SK-N-SH (cell line): ENCODE measurements around the gene NUP155. TPM values are rescaled to one million over a fixed set of nuclear protein-coding genes. Genes with fewer than 3 reads are reported as not detected.

Experiments used
- CTCF ChIA-PET: fragments of 300-600, 350-600 bp; formaldehyde crosslinking; extraction: SDS; loops from one replicate; lab custom pipeline; 2021; lab: Yijun Ruan, JAX
- POLR2A ChIA-PET: fragments of 350-600 bp; sonication (Branson Sonifier 250); formaldehyde crosslinking; extraction: SDS; loops from one replicate; lab custom pipeline; 2020; ENCODE audit warnings: antibody characterized with exemption, inconsistent platforms; lab: Yijun Ruan, JAX
- DNase-seq: peaks from one replicate; pipeline ENCODE4 v3.0.0; 2012
- H2AFZ ChIP-seq: fragments of 200-600 bp; sonication (generic); 2 replicates; pipeline ENCODE4 v1.8.1; 2016; ENCODE audit warnings: antibody characterized with exemption, mild to moderate bottlenecking, low read depth
- H3F3A ChIP-seq: fragments of 200-600 bp; sonication (generic); replicated peaks from 2 replicates; pipeline ENCODE3; 2016; ENCODE audit warnings: antibody characterized with exemption, mild to moderate bottlenecking; ENCODE audit not compliant: insufficient read depth
- H3K27ac ChIP-seq, 2 experiments: fragments of 200-500 bp in 1 of 2; fragments of 200-600 bp in 1 of 2; sonication (Bioruptor generic) in 1 of 2; sonication (generic), shearing (Covaris generic) in 1 of 2; 2 replicates each; pipeline versions ENCODE4 v1.5.1 to v1.6.1; 2014 to 2016; ENCODE audit warnings: low read depth in 2 of 2, inconsistent platforms in 1 of 2, low read length in 1 of 2, mild to moderate bottlenecking in 1 of 2, mixed read lengths in 1 of 2
- H3K27me3 ChIP-seq: fragments of 200-600 bp; sonication (generic), shearing (Covaris generic); 2 replicates; pipeline ENCODE4 v1.6.1; 2016; ENCODE audit warnings: mixed run types; ENCODE audit not compliant: insufficient read depth
- H3K36me3 ChIP-seq, 2 experiments: fragments of 200-500 bp in 1 of 2; fragments of 200-600 bp in 1 of 2; sonication (Bioruptor generic) in 1 of 2; sonication (generic) in 1 of 2; replicated peaks in 1 of 2; 2 replicates each; pipeline versions ENCODE3 to v1.5.1; 2014 to 2016; ENCODE audit warnings: low read length in 1 of 2, mild to moderate bottlenecking in 1 of 2; ENCODE audit not compliant: insufficient read depth in 2 of 2, control insufficient read depth in 1 of 2
- H3K4me1 ChIP-seq, 2 experiments: fragments of 200-500 bp in 1 of 2; fragments of 200-600 bp in 1 of 2; sonication (Bioruptor generic) in 1 of 2; sonication (generic), shearing (Covaris generic) in 1 of 2; 2 replicates each; pipeline versions ENCODE4 v1.5.1 to v1.6.1; 2014 to 2016; ENCODE audit warnings: low read depth in 1 of 2, low read length in 1 of 2, mixed run types in 1 of 2; ENCODE audit not compliant: insufficient read depth in 2 of 2, control insufficient read depth in 1 of 2
- H3K4me2 ChIP-seq: fragments of 200-600 bp; sonication (generic), shearing (Covaris generic); 2 replicates; pipeline ENCODE4 v1.6.1; 2017; ENCODE audit warnings: mixed run types
- H3K4me3 ChIP-seq, 2 experiments: fragments of 200-500 bp in 1 of 2; fragments of 200-600 bp in 1 of 2; sonication (Bioruptor generic) in 1 of 2; sonication (generic), shearing (Covaris generic) in 1 of 2; 2 replicates each; pipeline versions ENCODE4 v1.5.1 to v1.8.1; 2014 to 2016; ENCODE audit warnings: low read depth in 2 of 2, inconsistent platforms in 1 of 2, low read length in 1 of 2, mild to moderate bottlenecking in 1 of 2, mixed read lengths in 1 of 2, moderate library complexity in 1 of 2
- H3K79me2 ChIP-seq: fragments of 200-600 bp; sonication (generic); 2 replicates; pipeline ENCODE4 v1.8.1; 2017; ENCODE audit warnings: mild to moderate bottlenecking; ENCODE audit not compliant: insufficient read depth
- H3K9ac ChIP-seq: fragments of 200-600 bp; sonication (generic); 2 replicates; pipeline ENCODE4 v1.6.1; 2017; ENCODE audit warnings: mixed run types
- H3K9me2 ChIP-seq: fragments of 200-600 bp; sonication (generic); 2 replicates; pipeline ENCODE4 v1.6.1; 2017; ENCODE audit warnings: mixed run types
- H3K9me3 ChIP-seq: fragments of 200-600 bp; sonication (generic); 2 replicates; pipeline ENCODE4 v1.6.1; 2017; ENCODE audit warnings: mixed run types, mild to moderate bottlenecking, moderate library complexity
- H4K20me1 ChIP-seq: fragments of 200-600 bp; sonication (generic); 2 replicates; pipeline ENCODE4 v1.6.1; 2017; ENCODE audit warnings: mild to moderate bottlenecking, mixed run types; ENCODE audit not compliant: insufficient read depth
- CHD2 ChIP-seq: fragments of 150-350 bp; IDR thresholded peaks from 2 replicates; pipeline ENCODE4 v1.6.1; 2018; ENCODE audit warnings: low read length; ENCODE audit not compliant: partially characterized antibody
- ELF1 ChIP-seq: IDR thresholded peaks from 2 replicates; pipeline ENCODE4 v1.4.0; 2012
- EZH2phosphoT487 ChIP-seq: fragments of 200-600 bp; sonication (generic); IDR thresholded peaks from 2 replicates; pipeline ENCODE4 v1.6.1; 2017; ENCODE audit warnings: low read depth, mixed run types, mild to moderate bottlenecking, antibody characterized with exemption, moderate library complexity, borderline replicate concordance
- GABPA ChIP-seq: IDR thresholded peaks from 2 replicates; pipeline ENCODE4 v1.4.0; 2012; ENCODE audit warnings: low read depth, mild to moderate bottlenecking
- GATA2 ChIP-seq: sonication (generic); formaldehyde crosslinking; IDR thresholded peaks from 2 replicates; pipeline ENCODE4 v1.5.0; 2020; ENCODE audit warnings: mild to moderate bottlenecking, missing genetic modification reagents
- JUND ChIP-seq: IDR thresholded peaks from 2 replicates; pipeline ENCODE4 v1.4.0; 2012
- MXI1 ChIP-seq: IDR thresholded peaks from 2 replicates; pipeline ENCODE4 v1.6.1; 2012; ENCODE audit warnings: mild to moderate bottlenecking, low read depth, low read length, improper control_type of control experiment
- NFIC ChIP-seq: IDR thresholded peaks from 2 replicates; pipeline ENCODE4 v1.4.0; 2012; ENCODE audit warnings: borderline replicate concordance
- POLR2AphosphoS5 ChIP-seq: IDR thresholded peaks from 2 replicates; pipeline ENCODE4 v1.6.1; 2012; ENCODE audit warnings: low read depth, low read length
- RAD21 ChIP-seq: IDR thresholded peaks from 2 replicates; pipeline ENCODE4 v1.6.1; 2012; ENCODE audit warnings: mild to moderate bottlenecking, low read length
- SIN3A ChIP-seq: IDR thresholded peaks from 2 replicates; pipeline ENCODE4 v1.6.1; 2012; ENCODE audit warnings: low read depth, mild to moderate bottlenecking, low read length, moderate library complexity, borderline replicate concordance
- SMC3 ChIP-seq: IDR thresholded peaks from 2 replicates; pipeline ENCODE4 v1.6.1; 2012; ENCODE audit warnings: low read depth, low read length, improper control_type of control experiment
- TCF12 ChIP-seq: IDR thresholded peaks from 2 replicates; pipeline ENCODE4 v1.4.0; 2012
- TEAD4 ChIP-seq: IDR thresholded peaks from 2 replicates; pipeline ENCODE4 v1.4.0; 2012; ENCODE audit warnings: mild to moderate bottlenecking, borderline replicate concordance; ENCODE audit not compliant: insufficient read depth
- YY1 ChIP-seq: IDR thresholded peaks from 2 replicates; pipeline ENCODE4 v1.4.0; 2012; ENCODE audit warnings: low read depth, mild to moderate bottlenecking
- WGBS: methylation state at CpG from one replicate; pipeline ENCODE4 v1.1.6; 2017; ENCODE audit warnings: low lambda C conversion rate; 5-methylcytosine and 5-hydroxymethylcytosine counted together
- polyA plus RNA-seq, 3 experiments: library from polyadenylated mRNA; depleted of rRNA; stranded (reverse); fragments of >200 nt; gene quantifications; 2 replicates each; pipeline ENCODE4 v1.2.3, GENCODE V29; 2012
- TF ChIP-seq, protein P1 (sequence below): IDR thresholded peaks from 2 replicates; pipeline ENCODE4 v1.4.0; 2012; ENCODE audit warnings: low read depth, borderline replicate concordance
- TF ChIP-seq, protein P2 (sequence below): fragments of 150-350 bp; IDR thresholded peaks from 2 replicates; pipeline ENCODE4 v1.6.1; 2016; ENCODE audit warnings: mild to moderate bottlenecking, low read depth, low read length
- TF ChIP-seq, protein P3 (sequence below): fragments of 200-600 bp; sonication (generic); IDR thresholded peaks from 2 replicates; pipeline ENCODE4 v1.6.1; 2017; ENCODE audit warnings: antibody characterized with exemption, mild to moderate bottlenecking, moderate library complexity

Gene NUP155
- polyA plus RNA-seq, 1 of the 3 experiments (the other 2 are of a cell fraction): 6.7 TPM

DNA sequence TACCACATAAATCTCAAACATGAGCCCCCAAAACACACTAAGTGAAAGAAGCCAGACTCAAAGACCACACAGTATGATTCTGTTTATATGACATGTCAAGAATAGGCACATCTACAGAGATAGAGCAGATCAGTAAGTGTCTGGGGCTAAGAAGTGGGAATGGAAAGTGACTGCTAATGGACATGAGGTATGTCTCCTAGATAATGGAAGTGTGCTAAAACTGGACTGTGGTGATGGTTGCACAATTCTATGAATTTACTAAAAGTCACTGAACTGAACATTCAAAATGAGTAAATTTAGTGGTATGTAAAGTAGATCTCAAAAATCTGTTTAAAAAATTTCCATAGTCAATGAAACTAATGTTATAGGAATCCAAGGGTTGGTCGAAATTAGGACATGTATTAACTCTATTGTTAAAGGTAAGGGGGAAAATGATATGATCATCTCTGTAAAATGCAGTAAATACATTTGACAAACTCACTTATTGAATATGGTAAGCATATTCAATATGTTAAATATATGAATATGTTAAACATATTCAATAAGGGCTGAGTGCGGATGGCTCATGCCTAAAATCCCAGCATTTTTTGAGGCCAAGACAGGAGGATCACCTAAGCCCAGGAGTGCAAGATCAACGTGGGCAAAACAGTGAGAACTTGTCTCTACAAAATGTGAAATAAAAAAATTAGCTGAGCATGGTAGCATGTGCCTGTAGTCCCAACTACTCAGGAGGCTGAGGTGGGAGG is 51.7 kb downstream of the NUP155 start (continued):
- TF ChIP-seq, protein P1, sequence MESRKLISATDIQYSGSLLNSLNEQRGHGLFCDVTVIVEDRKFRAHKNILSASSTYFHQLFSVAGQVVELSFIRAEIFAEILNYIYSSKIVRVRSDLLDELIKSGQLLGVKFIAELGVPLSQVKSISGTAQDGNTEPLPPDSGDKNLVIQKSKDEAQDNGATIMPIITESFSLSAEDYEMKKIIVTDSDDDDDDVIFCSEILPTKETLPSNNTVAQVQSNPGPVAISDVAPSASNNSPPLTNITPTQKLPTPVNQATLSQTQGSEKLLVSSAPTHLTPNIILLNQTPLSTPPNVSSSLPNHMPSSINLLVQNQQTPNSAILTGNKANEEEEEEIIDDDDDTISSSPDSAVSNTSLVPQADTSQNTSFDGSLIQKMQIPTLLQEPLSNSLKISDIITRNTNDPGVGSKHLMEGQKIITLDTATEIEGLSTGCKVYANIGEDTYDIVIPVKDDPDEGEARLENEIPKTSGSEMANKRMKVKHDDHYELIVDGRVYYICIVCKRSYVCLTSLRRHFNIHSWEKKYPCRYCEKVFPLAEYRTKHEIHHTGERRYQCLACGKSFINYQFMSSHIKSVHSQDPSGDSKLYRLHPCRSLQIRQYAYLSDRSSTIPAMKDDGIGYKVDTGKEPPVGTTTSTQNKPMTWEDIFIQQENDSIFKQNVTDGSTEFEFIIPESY: no peak
- TF ChIP-seq NFIC: no peak
- TF ChIP-seq EZH2phosphoT487: no peak

DNA sequence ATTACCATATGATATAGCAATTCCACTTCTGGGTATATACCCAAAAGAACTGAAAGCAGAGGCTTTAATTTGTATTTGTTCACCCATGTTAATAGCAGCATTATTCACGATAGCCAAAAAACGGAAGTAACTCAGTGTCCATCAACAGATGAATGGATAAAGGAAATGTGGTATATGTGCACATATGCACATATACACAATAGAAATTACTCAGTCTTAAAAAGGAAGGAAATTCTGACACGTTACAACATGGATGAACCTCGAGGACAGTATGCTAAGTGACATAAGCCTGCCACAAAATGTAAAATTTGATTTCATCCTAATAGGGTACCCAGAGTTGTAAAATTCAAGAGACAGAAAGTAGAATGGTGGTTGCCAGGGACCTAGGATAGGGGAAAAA is 54.9 kb downstream of the NUP155 start:
- no peak for TF ChIP-seq TCF12
- TF ChIP-seq, protein P1: no peak
- no peak for TF ChIP-seq RAD21
- no peak for TF ChIP-seq SMC3
- TF ChIP-seq TEAD4: no peak
- TF ChIP-seq, all 33 proteins: peak for 0
- Histone ChIP-seq H3K36me3 (peaks cover 41 to 76% of the 10 kb centered on the region in 2 experiments), H3K9me2 (no peaks in the 10 kb centered on the region), H3K27me3 (no peaks in the 10 kb centered on the region), H3K4me2 (no peak overlapping the region), H3K79me2 (peaks cover 6% of the 10 kb centered on the region; the same call in 1 of the 2 replicates), H3K9me3 (no peaks in the 10 kb centered on the region), H3K4me3 (no peak overlapping the region), H3K9ac (no peak overlapping the region), H3F3A (peaks cover 4% of the 10 kb centered on the region), H3K27ac (no peak overlapping the region), H4K20me1 (no peaks in the 10 kb centered on the region), H3K4me1 (no peaks in the 10 kb centered on the region), H2AFZ (no peak overlapping the region)
- ChIA-PET POLR2A (no interaction called here), CTCF (no interaction called here)
- DNase-seq: no peak
- 96% methylated on average over 4 of the region's 4 CpGs for WGBS

DNA sequence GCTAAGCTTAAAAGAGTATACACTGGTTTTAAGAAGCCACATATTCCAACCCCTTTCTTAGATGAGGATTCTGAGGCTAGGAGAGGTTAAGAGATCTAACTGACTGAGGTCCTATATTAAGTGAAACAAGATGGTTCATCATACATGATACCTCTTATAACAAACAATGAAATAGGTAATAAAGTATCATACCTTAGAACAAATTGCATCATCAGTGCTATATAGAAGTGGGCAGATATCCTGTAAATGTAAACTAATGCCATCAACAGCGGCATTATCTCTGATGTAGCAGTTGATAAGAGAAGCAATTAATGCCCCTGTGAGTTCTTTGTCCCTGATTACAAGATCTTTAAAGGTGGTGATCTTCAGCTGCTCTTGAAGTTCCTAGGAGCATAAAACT is 60.5 kb downstream of the NUP155 start:
- Histone ChIP-seq H3K36me3 (peaks cover 42 to 73% of the 10 kb centered on the region in 2 experiments), H3K27ac (no peak overlapping the region), H3K27me3 (no peaks in the 10 kb centered on the region), H3K9me3 (no peaks in the 10 kb centered on the region), H3K9me2 (no peaks in the 10 kb centered on the region), H4K20me1 (no peaks in the 10 kb centered on the region), H3K79me2 (peaks cover 10% of the 10 kb centered on the region; the same call in 1 of the 2 replicates), H3K9ac (no peak overlapping the region), H2AFZ (no peak overlapping the region), H3F3A (peaks cover 4% of the 10 kb centered on the region), H3K4me3 (no peak overlapping the region), H3K4me2 (no peak overlapping the region), H3K4me1 (no peaks in the 10 kb centered on the region)
- ChIA-PET POLR2A (no interaction called here), CTCF (interaction anchor here (1.6 kb wide), 1 partner anchor 305 kb away, joined by 4 read pairs; no protein-coding TSS in a partner anchor)
- no peak for TF ChIP-seq TEAD4
- TF ChIP-seq, protein P2, sequence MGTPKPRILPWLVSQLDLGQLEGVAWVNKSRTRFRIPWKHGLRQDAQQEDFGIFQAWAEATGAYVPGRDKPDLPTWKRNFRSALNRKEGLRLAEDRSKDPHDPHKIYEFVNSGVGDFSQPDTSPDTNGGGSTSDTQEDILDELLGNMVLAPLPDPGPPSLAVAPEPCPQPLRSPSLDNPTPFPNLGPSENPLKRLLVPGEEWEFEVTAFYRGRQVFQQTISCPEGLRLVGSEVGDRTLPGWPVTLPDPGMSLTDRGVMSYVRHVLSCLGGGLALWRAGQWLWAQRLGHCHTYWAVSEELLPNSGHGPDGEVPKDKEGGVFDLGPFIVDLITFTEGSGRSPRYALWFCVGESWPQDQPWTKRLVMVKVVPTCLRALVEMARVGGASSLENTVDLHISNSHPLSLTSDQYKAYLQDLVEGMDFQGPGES: no peak
- no peak for TF ChIP-seq SIN3A
- no peak for TF ChIP-seq NFIC
- TF ChIP-seq GABPA: no peak
- no peak for TF ChIP-seq JUND
- no peak for TF ChIP-seq EZH2phosphoT487
- TF ChIP-seq GATA2 (CRISPR knock-in tag): no peak
- TF ChIP-seq POLR2AphosphoS5: no peak
- TF ChIP-seq, protein P3, sequence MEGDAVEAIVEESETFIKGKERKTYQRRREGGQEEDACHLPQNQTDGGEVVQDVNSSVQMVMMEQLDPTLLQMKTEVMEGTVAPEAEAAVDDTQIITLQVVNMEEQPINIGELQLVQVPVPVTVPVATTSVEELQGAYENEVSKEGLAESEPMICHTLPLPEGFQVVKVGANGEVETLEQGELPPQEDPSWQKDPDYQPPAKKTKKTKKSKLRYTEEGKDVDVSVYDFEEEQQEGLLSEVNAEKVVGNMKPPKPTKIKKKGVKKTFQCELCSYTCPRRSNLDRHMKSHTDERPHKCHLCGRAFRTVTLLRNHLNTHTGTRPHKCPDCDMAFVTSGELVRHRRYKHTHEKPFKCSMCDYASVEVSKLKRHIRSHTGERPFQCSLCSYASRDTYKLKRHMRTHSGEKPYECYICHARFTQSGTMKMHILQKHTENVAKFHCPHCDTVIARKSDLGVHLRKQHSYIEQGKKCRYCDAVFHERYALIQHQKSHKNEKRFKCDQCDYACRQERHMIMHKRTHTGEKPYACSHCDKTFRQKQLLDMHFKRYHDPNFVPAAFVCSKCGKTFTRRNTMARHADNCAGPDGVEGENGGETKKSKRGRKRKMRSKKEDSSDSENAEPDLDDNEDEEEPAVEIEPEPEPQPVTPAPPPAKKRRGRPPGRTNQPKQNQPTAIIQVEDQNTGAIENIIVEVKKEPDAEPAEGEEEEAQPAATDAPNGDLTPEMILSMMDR: no peak
- no peak for TF ChIP-seq YY1
- no peak for TF ChIP-seq MXI1
- no peak for TF ChIP-seq ELF1
- no peak for TF ChIP-seq SMC3
- TF ChIP-seq CHD2: no peak
- 93% methylated on average over 1 of the region's 1 CpG for WGBS
- DNase-seq: no peak
